Measurements from ENCODE around the gene DET1. TPM values are rescaled to one million over a fixed set of nuclear protein-coding genes. Genes with fewer than 3 reads are reported as not detected.

DET1 gene
- total and polyA plus RNA-seq, 2 of the 13 experiments (the other 11 are each of a cell fraction or from before 2014, with no cell fraction given) = 2.2 to 4.2 TPM

- TF ChIP-seq, protein P1, sequence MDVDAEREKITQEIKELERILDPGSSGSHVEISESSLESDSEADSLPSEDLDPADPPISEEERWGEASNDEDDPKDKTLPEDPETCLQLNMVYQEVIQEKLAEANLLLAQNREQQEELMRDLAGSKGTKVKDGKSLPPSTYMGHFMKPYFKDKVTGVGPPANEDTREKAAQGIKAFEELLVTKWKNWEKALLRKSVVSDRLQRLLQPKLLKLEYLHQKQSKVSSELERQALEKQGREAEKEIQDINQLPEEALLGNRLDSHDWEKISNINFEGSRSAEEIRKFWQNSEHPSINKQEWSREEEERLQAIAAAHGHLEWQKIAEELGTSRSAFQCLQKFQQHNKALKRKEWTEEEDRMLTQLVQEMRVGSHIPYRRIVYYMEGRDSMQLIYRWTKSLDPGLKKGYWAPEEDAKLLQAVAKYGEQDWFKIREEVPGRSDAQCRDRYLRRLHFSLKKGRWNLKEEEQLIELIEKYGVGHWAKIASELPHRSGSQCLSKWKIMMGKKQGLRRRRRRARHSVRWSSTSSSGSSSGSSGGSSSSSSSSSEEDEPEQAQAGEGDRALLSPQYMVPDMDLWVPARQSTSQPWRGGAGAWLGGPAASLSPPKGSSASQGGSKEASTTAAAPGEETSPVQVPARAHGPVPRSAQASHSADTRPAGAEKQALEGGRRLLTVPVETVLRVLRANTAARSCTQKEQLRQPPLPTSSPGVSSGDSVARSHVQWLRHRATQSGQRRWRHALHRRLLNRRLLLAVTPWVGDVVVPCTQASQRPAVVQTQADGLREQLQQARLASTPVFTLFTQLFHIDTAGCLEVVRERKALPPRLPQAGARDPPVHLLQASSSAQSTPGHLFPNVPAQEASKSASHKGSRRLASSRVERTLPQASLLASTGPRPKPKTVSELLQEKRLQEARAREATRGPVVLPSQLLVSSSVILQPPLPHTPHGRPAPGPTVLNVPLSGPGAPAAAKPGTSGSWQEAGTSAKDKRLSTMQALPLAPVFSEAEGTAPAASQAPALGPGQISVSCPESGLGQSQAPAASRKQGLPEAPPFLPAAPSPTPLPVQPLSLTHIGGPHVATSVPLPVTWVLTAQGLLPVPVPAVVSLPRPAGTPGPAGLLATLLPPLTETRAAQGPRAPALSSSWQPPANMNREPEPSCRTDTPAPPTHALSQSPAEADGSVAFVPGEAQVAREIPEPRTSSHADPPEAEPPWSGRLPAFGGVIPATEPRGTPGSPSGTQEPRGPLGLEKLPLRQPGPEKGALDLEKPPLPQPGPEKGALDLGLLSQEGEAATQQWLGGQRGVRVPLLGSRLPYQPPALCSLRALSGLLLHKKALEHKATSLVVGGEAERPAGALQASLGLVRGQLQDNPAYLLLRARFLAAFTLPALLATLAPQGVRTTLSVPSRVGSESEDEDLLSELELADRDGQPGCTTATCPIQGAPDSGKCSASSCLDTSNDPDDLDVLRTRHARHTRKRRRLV (CRISPR knock-in tag; IDR thresholded peaks at IDR 0.05) = no peak
- TF ChIP-seq, protein P2, sequence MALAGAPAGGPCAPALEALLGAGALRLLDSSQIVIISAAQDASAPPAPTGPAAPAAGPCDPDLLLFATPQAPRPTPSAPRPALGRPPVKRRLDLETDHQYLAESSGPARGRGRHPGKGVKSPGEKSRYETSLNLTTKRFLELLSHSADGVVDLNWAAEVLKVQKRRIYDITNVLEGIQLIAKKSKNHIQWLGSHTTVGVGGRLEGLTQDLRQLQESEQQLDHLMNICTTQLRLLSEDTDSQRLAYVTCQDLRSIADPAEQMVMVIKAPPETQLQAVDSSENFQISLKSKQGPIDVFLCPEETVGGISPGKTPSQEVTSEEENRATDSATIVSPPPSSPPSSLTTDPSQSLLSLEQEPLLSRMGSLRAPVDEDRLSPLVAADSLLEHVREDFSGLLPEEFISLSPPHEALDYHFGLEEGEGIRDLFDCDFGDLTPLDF (CRISPR knock-in tag; IDR thresholded peaks at IDR 0.05) = no peak
- TF ChIP-seq ZNF33B (CRISPR knock-in tag; IDR thresholded peaks at IDR 0.05) (no peak), ZNF441 (CRISPR knock-in tag; IDR thresholded peaks at IDR 0.05; ENCODE audit: borderline replicate concordance) (no peak), ZNF605 (CRISPR knock-in tag; IDR thresholded peaks at IDR 0.05) (0 out of 2 replicates have a peak, but pooled peaks have one; percentile 33), XBP1 (CRISPR knock-in tag; IDR thresholded peaks at IDR 0.05) (no peak), CCDC6 (CRISPR knock-in tag; IDR thresholded peaks at IDR 0.05) (no peak), POLR2A (IDR thresholded peaks at IDR 0.05; ENCODE audit: insufficient read depth in 1 of 2, low read depth in 2 of 2, low read length in 2 of 2) (peak in 1 of 2 experiments; percentile 24; a peak in 1 of 4 replicates), WIZ (CRISPR knock-in tag; IDR thresholded peaks at IDR 0.05) (peak; percentile 94), NFE2 (CRISPR knock-in tag; IDR thresholded peaks at IDR 0.05) (no peak), ZNF343 (CRISPR knock-in tag; IDR thresholded peaks at IDR 0.05) (no peak), MIXL1 (CRISPR knock-in tag; IDR thresholded peaks at IDR 0.05) (peak; percentile 57; the same call in 1 of the 2 replicates), ZNF713 (CRISPR knock-in tag; IDR thresholded peaks at IDR 0.05) (no peak), ZKSCAN5 (CRISPR knock-in tag; IDR thresholded peaks at IDR 0.05) (no peak), ZNF326 (CRISPR knock-in tag; IDR thresholded peaks at IDR 0.05; ENCODE audit: borderline replicate concordance) (no peak), MLLT10 (CRISPR knock-in tag; IDR thresholded peaks at IDR 0.05) (no peak), ZNF546 (CRISPR knock-in tag; conservative IDR thresholded peaks at IDR 0.05) (no peak), ATF7 (IDR thresholded peaks at IDR 0.05) (no peak), ATF7 (CRISPR knock-in tag; IDR thresholded peaks at IDR 0.05) (no peak), HNRNPH1 (optimal IDR thresholded peaks at IDR 0.05; ENCODE audit: low read depth, low read length) (no peak), BCL6 (CRISPR knock-in tag; IDR thresholded peaks at IDR 0.05) (no peak), STAG1 (CRISPR knock-in tag; IDR thresholded peaks at IDR 0.05) (no peak), ZNF484 (CRISPR knock-in tag; IDR thresholded peaks at IDR 0.05; ENCODE audit: borderline replicate concordance, low read depth) (no peak), ZNF337 (CRISPR knock-in tag; IDR thresholded peaks at IDR 0.05; ENCODE audit: borderline replicate concordance, low read depth) (no peak), SAP130 (CRISPR knock-in tag; IDR thresholded peaks at IDR 0.05; ENCODE audit: low read depth) (peak; percentile 80)
- TF ChIP-seq, protein P3, sequence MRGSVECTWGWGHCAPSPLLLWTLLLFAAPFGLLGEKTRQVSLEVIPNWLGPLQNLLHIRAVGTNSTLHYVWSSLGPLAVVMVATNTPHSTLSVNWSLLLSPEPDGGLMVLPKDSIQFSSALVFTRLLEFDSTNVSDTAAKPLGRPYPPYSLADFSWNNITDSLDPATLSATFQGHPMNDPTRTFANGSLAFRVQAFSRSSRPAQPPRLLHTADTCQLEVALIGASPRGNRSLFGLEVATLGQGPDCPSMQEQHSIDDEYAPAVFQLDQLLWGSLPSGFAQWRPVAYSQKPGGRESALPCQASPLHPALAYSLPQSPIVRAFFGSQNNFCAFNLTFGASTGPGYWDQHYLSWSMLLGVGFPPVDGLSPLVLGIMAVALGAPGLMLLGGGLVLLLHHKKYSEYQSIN (CRISPR knock-in tag; IDR thresholded peaks at IDR 0.05; ENCODE audit: borderline replicate concordance) = no peak
Observed at GRCh38 chr15:88546248-88547129, at the start of gene DET1 (continued).
